Stimulated activated CD8-positive, alpha-beta memory T cell treated with anti-CD3 and anti-CD28 coated beads, Interleukin-7, amount 100 ng/mL, for 24 hours (primary cell): ENCODE data around the gene WNT7B.

ENCODE experiments used
- DNase-seq: peaks from one replicate; pipeline ENCODE4 v3.0.0-alpha.2; 2020; ENCODE audit warnings: low read depth

The WNT7B gene

DNA sequence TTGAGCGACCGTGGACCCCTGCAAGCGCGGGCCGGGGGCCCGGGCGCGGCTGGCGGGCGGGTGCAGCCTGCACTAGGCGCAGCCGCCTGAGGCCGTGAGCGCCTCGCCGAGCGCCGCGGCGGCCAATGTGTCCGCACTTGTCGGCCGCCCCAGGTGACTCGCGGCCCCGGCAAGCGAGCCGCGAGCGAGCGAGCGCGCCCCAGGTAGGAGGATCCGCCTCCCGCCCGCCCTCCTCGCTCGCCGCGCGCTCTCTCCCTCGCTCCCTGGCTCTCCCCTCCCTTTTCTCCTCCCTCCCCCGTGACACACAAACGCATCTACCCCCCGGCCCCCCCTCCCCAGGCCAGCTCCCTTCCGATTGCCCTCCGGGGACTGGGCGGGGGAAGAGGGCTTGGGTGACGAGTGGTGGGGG lies at the start of gene WNT7B:
Gene WNT7B, minus strand, starts transcription at position 160 of the 409 bp plus-strand sequence. CDS start 408 bp downstream, outside the sequence.
- DNase-seq: no peak

DNA sequence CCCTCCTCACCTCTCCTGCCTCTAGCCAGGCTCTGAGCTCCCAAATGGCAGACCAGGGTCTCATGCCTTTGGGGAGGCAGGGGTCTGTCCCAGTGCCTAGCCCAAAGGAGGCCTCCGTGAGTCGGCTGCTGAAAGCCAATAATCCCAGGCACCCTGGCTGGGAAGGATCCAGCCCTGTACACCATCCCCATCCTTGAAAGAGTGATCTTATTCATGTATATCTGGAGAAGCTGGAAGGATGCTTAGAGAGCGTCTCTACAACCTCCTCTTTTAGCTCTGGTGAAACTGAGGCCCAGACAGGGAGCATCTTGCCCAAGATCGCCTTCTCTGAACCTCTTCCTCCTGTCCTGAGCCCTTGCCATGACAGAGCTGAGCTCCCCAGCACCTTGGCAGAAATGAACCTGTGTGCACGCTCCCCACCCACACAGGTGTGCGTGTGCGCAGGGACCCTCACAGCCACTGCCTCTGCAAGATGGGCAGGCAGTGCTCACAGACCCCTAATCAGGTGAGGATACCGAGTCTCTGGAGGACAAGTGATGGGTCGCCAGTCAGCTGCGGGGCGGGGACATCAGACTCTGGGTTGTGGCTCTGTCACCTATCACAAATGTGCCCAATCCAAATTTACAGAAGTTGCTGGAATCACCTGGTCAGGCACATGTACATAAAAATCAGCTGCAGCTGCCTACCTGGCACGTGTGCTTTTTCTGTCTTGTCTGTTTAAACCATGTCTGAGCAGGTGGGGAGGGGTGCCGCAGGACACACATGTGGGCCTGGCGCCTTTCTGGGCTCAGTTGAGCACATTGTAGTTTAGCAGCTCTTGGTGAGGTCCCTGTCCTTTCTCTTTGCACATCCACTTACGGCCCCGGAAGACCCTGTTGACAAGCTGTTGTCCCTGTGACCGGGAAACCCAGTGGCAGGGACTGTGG lies 49.3 kb upstream of the WNT7B start:
- no peak for DNase-seq

DNA sequence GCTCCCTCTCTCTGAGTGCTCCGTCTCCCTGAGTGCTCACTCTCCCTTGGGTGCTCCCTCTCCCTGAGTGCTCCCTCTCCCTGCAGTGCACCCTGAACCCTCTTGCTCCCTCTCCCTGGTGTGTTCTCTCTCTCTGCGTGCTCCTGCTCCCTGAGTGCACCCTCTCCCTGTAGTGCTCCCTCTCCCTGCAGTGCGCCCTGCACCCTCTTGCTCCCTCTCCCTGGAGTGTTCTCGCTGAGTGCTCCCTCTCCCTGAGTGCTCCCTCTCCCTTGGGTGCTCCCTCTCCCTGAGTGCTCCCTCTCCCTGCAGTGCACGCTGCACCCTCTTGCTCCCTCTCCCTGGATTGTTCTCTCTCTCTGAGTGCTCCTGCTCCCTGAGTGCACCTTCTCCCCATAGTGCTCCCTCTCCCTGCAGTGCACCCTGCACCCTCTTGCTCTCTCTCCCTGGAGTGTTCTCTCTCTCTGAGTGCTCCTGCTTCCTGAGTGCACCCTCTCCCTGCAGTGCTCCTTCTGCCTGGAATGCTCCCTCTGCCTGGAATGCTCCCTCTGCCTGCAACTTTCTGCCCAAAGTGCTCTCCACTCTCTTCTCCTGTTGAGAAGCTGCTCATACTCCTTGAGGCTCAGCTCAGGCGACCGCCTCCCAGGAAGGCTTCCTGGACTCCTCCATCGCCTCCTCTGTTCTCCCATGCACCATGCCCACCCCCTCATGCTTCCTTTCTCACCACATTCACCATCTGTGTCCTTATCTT lies 48.4 kb upstream of the WNT7B start:
- DNase-seq: no peak

DNA sequence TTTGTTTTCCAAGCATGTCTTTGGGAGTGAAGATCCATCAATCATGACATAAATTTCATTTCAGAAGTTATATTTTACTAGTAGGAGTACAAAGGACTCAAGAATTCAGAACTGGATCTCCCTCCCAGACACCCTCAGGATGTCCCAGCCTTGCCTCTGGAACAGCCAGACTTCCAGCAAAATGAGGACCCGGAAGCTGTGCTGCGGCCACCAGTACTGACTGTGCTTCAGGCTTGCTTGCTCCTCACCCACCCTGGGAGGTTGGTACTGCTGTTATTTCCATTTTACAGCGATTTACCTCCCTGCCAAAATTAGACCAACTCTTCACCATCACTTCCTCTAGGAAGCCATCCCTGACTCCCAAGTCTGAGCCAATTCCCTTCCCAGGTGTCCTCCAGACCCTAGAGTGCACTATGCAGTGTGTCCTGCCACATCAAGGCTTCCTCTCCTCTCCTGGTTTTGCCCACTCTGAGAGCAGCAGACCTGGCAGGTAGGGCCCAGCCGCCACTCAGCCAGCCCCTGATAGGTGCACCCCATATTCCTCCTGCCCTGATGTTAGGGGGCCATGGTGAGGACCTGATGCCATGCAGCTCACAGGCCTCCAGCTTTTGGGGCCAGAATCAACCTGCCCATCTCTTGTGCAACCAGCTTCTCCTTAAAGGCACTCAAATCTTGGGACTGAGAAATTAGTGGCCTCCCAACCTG lies 47.3 kb upstream of the WNT7B start:
- no peak for DNase-seq

DNA sequence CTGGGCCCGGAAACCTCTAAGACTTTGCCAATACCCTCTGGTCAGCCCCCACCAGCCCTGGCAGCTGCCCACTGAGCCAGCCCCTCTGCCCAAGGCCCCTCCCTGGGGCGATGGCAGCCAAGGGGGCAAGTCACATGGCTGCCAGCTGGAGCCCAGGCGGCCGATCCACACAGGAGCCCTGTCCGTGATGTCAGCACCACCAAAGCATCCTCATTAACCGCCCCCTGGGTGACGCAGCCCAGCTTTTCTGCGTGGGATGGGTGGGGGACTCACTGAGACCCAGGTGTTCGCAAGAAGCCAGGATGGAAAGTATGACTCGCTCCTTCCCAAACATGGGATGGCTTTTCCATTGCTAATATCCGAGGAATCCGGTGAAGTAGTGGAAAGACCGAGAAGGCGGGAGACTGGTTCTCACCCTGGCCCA lies 46.6 kb upstream of the WNT7B start:
- DNase-seq: no peak

DNA sequence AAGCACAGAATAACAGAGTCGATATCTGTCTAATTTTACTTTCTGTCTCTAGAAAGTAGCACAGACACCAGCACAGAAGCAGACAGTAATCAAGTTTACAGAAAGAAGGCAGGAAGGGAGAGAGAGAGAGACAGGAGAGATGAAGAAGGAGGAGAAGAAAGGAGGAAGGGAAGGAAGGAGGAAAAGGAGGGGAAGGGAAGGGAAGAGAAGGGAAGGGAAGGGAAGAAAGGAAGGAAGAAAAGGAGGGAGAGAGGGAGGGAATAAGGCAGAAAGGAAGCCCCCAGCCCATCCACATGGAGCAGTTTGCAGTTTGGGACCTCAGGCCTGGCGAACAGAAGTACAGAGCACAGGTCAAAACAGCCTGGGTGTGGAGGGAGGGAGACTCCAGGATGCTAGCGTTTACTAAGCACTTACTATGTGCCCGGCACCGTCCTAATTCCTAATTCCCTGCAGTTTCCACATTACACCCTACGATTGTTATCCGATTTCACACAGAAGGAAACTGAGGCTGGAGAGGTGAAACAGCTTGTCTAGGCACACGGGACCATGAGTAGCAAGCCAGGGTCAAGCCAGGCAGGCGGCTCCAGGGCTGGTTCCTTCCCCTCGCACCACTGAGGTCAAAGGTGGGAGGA lies 46.0 kb upstream of the WNT7B start:
- no peak for DNase-seq

DNA sequence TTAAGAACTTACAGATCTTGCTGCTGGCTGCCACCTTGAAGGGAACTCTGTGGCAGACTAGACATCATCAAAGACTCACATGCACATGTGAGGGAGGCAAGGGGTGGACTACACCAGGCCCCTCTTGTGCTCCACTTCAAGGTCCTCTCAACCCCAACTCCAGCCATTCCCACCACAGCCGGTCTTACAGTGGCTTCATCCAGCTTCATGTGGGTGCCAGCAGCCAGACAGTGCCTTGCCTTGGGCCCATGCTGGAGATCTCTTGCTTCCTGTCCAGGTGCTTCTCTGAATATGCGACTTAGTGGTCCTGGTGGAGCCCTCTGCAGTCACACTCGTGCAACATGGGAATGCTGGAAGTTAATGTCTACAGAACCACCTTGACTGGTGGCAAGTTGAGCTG lies 44.6 kb upstream of the WNT7B start:
- DNase-seq: no peak

DNA sequence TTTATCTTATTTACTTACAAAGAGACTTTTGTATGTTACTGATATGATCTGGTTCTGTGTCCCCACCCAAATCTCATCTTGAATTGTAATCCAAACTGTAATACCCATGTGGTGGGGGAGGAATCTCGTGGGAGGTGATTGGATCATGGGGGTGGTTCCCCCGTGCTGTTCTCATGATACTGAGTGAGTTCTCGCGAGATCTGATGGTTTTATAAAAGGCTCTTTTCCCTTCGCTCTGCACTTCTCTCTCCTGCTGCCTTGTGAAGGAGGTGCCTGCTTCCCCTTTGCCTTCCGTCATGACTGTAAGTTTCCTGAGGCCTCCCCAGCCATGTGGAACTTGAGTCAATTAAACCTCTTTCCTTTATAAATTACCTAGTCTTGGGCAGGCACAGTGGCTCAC lies 42.4 kb upstream of the WNT7B start:
- no peak for DNase-seq

DNA sequence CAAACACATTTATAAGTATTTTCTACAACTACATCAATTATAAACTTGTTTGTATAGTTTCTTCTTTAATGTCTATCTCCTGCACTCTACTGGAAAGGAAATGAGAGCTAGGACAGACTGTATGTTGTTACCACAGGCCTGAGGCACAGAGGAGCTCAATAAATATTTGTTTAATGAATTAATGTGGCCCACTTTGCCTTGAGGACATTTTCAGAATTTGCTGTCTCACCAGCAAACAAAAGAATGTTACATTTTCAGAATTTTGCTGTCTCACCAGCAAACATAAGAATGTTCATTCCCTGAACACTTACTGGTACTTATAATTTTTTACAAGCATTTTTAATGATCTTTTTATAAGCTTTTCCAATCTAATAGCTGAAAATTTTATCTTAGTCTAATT lies 41.9 kb upstream of the WNT7B start:
- DNase-seq: no peak

DNA sequence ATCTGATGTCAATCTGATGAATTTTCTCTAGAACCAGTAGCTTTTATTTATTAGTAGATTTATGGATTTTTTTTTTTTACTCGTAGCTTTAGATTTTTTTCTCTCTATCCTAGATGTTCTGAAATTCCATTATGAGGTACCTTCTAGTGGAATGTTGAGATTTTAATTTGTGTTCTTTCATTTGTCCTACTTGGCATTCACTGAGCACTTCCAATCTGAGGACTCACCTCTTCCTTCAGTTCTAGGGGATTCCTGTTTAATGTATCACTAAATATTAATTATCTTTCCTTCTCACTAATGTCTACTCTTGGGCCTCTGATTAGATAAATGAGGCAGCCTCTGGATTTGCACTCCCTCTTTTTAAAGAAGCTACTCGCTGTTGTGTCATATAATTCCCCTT lies 40.2 kb upstream of the WNT7B start:
- no peak for DNase-seq

DNA sequence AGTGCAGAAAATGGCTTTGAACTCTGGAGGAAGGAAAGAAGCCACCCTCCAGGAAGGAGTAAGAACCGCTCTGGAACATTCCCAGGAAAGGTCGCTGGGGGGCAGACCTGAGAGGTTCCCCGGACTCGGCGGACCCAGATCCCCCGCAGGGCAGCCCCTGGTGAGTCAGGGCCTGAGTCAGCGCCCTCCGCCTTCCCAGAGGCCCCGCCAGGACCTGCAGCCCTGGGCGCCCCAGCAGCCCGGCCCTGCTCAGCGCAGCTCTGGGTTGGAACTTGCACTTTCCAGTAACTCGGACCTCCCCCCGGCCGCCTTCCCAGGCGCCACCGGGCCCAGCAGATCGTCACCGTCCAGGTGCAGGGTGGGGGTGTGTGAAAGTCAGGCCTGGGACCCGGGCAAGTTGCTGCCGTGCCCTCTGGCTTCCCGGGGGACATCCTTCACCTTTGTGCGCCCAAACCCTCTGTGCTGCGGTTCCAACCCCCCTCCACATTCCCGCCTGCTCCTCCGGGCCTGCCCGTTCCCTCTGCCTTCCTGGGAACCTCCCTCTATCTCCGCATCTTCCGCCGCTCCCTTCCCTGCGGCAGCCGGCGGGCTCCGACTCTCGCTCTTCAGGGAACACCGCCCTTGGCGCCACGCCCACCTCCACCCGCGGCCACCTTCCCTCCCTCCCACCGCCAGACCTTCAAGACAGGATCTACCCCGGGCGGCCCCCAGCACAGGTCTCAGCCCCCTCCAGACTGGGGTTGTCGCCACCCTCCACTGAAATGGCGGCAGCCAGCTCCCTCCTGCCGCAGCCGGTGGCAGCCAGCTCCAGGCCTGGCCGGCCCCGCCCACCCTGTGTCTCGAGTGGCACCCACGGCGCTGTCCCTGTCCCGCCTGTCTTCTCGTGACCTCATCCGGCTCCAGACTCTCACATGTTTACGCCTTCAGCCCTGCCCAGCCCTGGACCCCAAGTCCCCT lies 36.8 kb upstream of the WNT7B start:
- peak; percentile 86 for DNase-seq

DNA sequence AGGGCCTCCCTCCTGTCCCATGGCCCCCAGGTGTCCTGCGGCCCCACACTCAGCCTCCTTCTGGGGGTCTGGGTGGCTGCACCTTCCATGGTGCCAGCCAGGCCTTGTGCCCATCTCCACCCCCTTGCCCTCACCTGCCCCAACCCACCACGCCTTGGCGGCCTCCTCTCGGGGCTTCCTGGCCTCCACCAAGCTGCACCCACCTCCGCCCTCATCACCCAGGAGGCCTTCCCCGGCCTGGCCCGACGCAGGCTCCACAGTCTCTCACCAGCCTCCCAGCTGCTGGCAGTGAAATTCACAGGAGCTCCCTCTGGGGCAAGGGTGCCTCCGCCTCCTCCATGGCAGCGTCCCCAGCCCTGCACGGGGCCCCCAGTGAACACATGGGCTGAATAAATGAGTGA lies 35.9 kb upstream of the WNT7B start:
- no peak for DNase-seq

DNA sequence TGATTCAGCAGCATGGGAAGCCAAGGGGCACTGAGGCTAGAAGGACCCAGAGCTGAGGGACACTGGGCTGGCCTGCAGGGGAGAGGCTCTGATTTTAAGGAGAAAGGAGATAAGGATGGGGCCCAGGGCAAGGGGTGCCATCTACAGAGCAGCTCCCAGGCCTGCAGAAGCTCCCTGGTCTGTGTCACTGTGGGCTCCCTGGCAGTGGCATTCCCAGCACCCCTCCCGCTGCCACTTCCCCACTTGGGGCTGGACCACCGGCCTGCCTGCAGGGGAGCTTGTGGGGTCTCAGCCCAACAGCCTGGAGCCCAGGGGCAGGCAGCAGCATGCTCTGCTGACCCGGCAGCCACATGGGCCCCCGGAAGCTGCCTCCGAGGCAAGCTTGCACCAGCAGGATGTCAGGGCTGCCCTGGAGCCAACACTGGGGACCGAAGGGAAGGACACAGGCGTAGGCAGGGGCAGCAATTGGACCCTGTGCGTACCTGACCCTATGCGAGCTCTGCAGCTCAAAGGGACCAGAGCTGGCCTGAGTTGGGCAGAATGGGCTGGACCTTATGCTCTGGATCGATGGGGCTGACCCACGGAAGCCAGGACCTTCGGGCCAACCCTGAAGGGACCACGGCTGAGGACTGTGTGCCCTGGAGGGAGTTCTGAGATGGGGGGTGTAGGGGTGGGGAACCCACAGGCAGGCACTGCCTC lies 35.4 kb upstream of the WNT7B start:
- no peak for DNase-seq

DNA sequence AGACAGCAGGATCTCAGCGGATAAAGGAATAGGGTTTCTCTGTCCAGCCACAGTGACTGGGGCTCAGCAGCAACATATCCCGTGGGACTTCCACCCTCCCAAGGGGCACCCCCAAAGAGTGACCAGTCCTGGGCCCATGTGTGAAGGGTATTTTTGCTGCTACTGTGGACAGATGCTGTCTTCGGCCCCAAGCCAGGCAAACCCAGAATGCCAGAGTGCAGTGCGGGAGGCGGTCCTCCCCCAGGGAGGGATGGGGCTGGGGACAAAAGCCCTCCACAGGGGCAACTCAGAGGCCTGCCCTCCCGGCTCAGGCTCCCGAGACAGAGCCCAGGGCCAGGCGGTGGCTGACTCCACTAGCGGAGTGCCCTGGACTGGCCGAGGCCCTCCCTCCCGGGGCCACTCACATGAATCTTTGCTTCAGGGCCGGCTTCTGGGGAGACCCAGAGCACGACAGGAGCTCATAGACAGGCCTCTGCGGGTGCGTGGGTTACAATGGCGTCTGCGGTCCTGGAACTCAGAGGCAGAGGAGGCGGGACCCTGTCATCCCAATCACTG lies 34.7 kb upstream of the WNT7B start:
- no peak for DNase-seq

DNA sequence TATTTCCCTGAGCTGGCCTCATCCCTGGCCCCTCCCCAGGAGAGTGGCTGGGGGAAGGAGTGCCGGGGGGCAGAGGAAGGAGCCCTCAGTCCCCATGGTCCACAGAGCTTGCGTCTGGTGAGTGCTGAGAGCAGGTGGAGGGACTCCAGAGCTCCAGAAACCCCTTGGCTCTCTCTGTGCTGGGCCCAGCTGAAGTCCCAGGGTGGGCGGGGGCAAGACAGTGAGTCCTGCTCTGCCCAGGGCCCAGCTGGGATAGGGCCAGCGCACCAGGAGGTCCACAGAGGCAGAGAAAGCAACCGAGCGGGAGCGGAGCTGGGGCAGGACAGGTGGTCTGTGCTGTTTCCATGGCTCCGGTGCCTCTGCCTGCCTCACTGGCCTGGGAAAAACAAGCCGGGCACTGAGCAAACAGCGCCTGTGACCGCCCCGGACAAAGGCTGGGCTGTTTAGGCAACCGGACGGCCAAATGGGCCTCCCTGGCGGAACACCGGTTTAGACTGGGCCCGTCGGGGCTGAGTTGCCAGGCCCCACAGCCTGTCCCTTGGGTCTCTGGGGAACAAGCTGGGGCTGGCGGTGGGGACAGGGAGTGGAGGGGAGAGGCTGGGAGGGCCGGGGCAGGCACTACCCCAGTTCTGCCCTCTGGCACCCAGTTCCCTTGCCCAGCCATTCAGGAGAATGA lies 34.1 kb upstream of the WNT7B start:
- DNase-seq: no peak

DNA sequence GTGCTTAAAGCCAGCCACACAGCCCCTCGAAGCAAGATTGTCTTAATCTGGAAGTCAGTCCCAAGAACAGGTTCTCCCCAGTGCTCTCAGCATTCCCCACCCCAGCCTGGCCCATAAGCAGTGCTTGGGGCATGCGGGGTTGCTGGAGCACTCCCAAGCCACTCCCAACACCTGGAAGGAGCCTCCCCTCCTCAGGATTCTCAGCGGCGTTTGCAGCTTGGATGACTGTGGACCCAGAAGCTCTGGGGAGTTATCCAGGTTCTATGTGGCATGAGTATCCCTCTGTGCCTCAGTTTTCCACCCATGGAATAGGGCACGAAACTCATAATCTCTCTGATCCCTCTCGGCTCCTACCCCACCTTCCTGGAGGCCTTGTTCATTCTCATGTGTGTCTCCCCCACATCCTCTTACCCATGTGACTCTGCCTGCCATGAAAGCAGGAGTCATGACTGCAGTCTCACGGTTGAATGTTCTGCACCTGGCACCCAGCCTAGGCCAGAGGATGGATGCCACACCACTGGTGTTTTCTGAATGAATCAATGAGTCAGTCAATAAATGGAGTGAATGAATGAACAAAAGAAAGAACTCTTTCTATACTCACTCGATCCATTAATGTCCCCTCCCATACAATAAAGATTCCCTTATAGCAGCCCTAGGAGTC lies 33.4 kb upstream of the WNT7B start:
- no peak for DNase-seq

DNA sequence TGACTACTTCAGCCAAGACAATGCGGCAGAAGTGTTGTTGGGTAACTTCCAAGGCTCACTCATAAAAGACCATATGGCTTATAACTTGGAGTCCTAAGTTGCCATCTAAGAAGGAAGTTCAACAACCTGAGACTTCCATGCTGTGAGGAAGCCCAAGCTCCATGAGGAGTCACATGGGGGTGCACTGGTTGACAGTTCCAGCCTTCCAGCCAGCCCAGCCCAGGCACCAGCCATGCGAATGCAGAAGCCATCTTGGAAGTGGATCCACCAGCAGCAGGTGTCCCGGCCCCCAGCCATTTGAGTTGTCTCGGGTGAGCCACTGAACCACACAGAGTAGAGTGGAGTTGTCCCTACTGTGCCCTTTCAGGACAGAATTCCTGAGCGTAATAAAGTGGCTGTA lies 32.8 kb upstream of the WNT7B start:
- DNase-seq: no peak

DNA sequence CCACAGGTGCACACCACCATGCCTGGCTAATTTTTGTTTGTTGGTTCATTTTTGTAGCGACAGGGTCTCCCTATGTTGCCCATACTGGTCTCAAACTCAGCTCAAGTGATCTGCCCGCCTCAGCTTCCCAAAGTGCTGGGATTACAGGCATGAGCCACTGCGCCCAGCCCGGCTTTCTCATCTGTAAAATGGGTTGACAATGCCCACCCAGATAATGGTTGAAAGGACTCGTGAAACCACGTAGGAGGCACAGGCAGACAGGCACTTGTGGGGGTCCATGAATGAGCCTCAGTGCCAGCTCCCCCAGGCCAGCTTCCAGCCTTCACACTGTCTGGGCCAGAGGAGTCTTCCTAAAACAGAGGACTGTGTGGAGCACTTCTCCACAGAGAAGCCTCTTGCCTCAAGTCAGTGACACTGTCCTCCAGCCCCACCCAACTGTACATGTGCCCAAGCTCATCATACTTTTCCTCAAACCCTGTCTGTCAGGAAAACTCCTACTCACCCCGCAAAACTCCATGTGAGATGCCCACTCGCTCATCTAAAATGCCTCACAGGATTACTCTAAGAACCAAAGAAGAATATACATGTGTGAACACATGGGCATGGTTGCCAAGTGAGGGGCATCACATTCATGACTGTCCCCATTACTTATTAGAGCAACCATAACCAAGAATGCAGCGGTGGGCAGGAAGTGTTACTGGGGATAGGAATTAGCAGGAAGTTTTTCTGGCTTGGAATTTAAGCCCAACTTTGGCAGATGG lies 32.1 kb upstream of the WNT7B start:
- DNase-seq: no peak
